ENCODE data around the gene SRSF1. TPM values are rescaled to one million over a fixed set of nuclear protein-coding genes. Genes with fewer than 3 reads are reported as not detected.

SRSF1 gene
- total RNA-seq, 2 experiments from 2014 or later = 115 to 121 TPM

DNA sequence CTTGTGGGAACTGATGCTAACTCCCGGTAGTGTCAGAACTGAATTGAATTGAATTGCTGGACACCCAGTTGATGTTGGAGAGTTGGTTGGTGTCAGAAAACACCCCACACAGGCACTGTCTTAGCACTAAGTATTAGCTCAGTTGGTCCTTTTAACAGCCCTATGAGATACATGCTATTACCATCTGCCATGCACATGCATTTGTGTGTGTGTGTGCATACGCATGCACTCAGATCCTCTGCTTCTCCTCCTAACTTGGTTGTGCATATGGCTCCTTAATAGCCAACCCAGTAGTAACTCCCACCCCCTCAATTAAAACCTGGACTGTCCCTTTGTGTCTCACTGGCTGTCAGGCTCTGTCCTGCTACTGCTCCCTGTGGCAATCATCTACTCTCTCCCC lies 43.9 kb upstream of the SRSF1 start:
- Histone ChIP-seq H3K9me3 (ENCODE audit: control insufficient read depth in 1 of 2, insufficient read depth in 1 of 2, low read length in 2 of 2) (no peaks in the 10 kb centered on the region), H3K36me3 (ENCODE audit: insufficient read depth, low read length) (no peaks in the 10 kb centered on the region), H3K4me1 (ENCODE audit: insufficient read depth, low read length) (no peaks in the 10 kb centered on the region), H3K27ac (ENCODE audit: low read depth in 1 of 2, low read length in 2 of 2) (no peak overlapping the region), H3K27me3 (ENCODE audit: control insufficient read depth in 1 of 2, insufficient read depth in 2 of 2, low read length in 2 of 2) (no peaks in the 10 kb centered on the region), H3K4me3 (ENCODE audit: low read length) (no peak overlapping the region)
- Mint-ChIP-seq H3K9me3 (no peaks in the 10 kb centered on the region), H3K27ac (no peak overlapping the region), H3K27me3 (peaks cover 10% of the 10 kb centered on the region), H3K36me3 (ENCODE audit: low read depth) (no peaks in the 10 kb centered on the region), H3K4me1 (ENCODE audit: low read depth) (no peaks in the 10 kb centered on the region), H3K4me3 (no peak overlapping the region)
- ChIA-PET POLR2A (no interaction called here), CTCF (no interaction called here)
- intact Hi-C loops (cut with DNase I, micrococcal nuclease) = no loop called here
- TF ChIP-seq, protein P1, sequence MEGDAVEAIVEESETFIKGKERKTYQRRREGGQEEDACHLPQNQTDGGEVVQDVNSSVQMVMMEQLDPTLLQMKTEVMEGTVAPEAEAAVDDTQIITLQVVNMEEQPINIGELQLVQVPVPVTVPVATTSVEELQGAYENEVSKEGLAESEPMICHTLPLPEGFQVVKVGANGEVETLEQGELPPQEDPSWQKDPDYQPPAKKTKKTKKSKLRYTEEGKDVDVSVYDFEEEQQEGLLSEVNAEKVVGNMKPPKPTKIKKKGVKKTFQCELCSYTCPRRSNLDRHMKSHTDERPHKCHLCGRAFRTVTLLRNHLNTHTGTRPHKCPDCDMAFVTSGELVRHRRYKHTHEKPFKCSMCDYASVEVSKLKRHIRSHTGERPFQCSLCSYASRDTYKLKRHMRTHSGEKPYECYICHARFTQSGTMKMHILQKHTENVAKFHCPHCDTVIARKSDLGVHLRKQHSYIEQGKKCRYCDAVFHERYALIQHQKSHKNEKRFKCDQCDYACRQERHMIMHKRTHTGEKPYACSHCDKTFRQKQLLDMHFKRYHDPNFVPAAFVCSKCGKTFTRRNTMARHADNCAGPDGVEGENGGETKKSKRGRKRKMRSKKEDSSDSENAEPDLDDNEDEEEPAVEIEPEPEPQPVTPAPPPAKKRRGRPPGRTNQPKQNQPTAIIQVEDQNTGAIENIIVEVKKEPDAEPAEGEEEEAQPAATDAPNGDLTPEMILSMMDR (IDR thresholded peaks at IDR 0.05) = no peak
- ATAC-seq (ENCODE audit: poor library complexity) = no peak
- no peak for DNase-seq

DNA sequence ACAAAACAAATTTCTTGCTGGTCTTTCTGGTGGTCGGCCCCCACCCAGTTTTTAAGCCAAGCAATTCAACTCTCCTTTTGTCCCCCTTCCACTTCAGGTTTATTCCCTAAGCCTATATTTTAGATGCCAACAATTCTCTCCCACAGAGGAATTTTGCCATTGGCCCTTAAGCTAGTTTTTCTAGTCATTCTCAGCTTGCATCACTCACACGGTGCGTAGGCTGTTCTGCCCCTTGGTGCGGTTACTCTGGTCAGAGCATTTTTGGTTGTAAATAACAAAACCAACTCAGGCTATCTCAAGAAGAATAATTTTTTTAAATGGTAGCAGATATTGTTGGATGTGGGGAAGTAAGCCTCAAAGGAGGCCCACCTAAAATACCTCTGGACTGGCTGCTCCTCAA lies 42.5 kb upstream of the SRSF1 start:
- no peaks in the 10 kb centered on the region for H3K9me3 Mint-ChIP-seq
- no peaks in the 10 kb centered on the region for H3K4me1 ChIP-seq (ENCODE audit: insufficient read depth, low read length)
- H3K4me3 ChIP-seq (ENCODE audit: low read length) = no peak overlapping the region
- TF ChIP-seq, protein P1 (IDR thresholded peaks at IDR 0.05) = no peak
- CTCF ChIA-PET = no interaction called here
- peaks cover 11% of the 10 kb centered on the region for H3K27me3 Mint-ChIP-seq
- no peak for ATAC-seq (ENCODE audit: poor library complexity)
- H3K27ac Mint-ChIP-seq = no peak overlapping the region
- no peak for DNase-seq
- H3K36me3 ChIP-seq (ENCODE audit: insufficient read depth, low read length) = no peaks in the 10 kb centered on the region
- intact Hi-C loops (cut with DNase I, micrococcal nuclease) = no loop called here
- H3K9me3 ChIP-seq (ENCODE audit: control insufficient read depth in 1 of 2, insufficient read depth in 1 of 2, low read length in 2 of 2) = no peaks in the 10 kb centered on the region
- H3K4me1 Mint-ChIP-seq (ENCODE audit: low read depth) = no peaks in the 10 kb centered on the region
- H3K36me3 Mint-ChIP-seq (ENCODE audit: low read depth) = no peaks in the 10 kb centered on the region
- no peak overlapping the region for H3K4me3 Mint-ChIP-seq
- POLR2A ChIA-PET = no interaction called here
- H3K27ac ChIP-seq (ENCODE audit: low read depth in 1 of 2, low read length in 2 of 2) = no peak overlapping the region
- H3K27me3 ChIP-seq (ENCODE audit: control insufficient read depth in 1 of 2, insufficient read depth in 2 of 2, low read length in 2 of 2) = no peaks in the 10 kb centered on the region

DNA sequence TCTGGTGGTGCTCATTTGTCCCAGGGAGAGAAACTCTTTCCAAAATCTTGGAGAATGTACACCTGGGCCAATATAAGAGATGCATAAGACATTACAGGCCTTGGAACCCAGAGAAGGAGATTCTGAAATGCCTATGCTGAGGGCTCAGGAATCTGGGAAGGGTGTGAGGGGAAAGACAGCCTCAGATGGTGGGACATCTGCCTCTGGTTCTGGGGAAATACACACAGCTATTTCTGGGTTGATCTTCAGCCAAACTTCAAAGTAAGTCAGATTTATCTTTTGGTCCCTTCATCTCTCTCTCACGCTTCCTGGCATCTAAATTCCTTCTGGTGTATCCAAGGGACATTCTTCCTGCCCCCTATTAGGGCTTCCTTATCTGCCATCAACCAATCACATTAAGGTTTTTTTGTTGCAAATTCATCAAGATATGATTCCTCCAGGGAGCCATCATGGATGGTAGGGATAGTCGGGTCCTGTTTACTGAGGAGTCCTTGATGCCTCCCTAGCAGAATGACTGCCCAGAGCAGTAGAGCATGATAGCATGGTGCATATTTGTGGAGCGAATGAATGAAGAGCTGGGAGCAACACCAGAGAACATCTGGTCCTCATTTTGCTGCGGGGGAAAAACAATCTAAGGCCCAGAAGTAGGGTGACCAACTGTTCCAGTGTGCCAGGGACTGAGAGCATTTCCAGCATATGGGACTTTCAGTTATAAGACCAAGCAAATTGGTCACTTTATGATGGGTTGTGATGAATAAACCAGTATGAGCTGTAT lies 40.5 kb upstream of the SRSF1 start:
- H3K4me3 Mint-ChIP-seq = no peak overlapping the region
- peaks cover 30% of the 10 kb centered on the region for H3K27me3 Mint-ChIP-seq
- no peaks in the 10 kb centered on the region for H3K9me3 Mint-ChIP-seq
- Histone ChIP-seq H3K9me3 (ENCODE audit: control insufficient read depth in 1 of 2, insufficient read depth in 1 of 2, low read length in 2 of 2) (no peaks in the 10 kb centered on the region), H3K4me1 (ENCODE audit: insufficient read depth, low read length) (no peaks in the 10 kb centered on the region), H3K27ac (ENCODE audit: low read depth in 1 of 2, low read length in 2 of 2) (no peak overlapping the region), H3K4me3 (ENCODE audit: low read length) (no peak overlapping the region), H3K27me3 (ENCODE audit: control insufficient read depth in 1 of 2, insufficient read depth in 2 of 2, low read length in 2 of 2) (peaks cover 0 to 10% of the 10 kb centered on the region in 2 experiments), H3K36me3 (ENCODE audit: insufficient read depth, low read length) (no peaks in the 10 kb centered on the region)
- DNase-seq (no peak), ATAC-seq (ENCODE audit: poor library complexity) (no peak)
- TF ChIP-seq, protein P1 (IDR thresholded peaks at IDR 0.05) = no peak
- no peak overlapping the region for H3K27ac Mint-ChIP-seq
- POLR2A ChIA-PET = no interaction called here
- no peaks in the 10 kb centered on the region for H3K4me1 Mint-ChIP-seq (ENCODE audit: low read depth)
- H3K36me3 Mint-ChIP-seq (ENCODE audit: low read depth) = no peaks in the 10 kb centered on the region
- intact Hi-C loops (cut with DNase I, micrococcal nuclease) = no loop called here
- CTCF ChIA-PET = no interaction called here

Measured in CD4-positive, alpha-beta T cell (primary cell).